HEK293 (cell line): ENCODE results near the gene PDXK.
A peak's percentile ranks its signal among the peaks of the same experiment; 100 is the strongest.

Experiments
- AEBP2 ChIP-seq: fragments of 450-650 bp; formaldehyde crosslinking; IDR thresholded peaks from 2 replicates; pipeline ENCODE4 v1.5.1; 2016; ENCODE audit warnings: missing biosample characterization, missing genetic modification characterization, borderline replicate concordance
- FEZF1 ChIP-seq: fragments of 450-650 bp; formaldehyde crosslinking; IDR thresholded peaks from 2 replicates; pipeline ENCODE4 v1.5.1; 2016; ENCODE audit warnings: missing biosample characterization, missing genetic modification characterization
- GLIS1 ChIP-seq: fragments of 450-650 bp; formaldehyde crosslinking; IDR thresholded peaks from 2 replicates; pipeline ENCODE4 v1.5.1; 2016; ENCODE audit warnings: missing biosample characterization, missing genetic modification characterization
- GLIS2 ChIP-seq: fragments of 450-650 bp; formaldehyde crosslinking; IDR thresholded peaks from 2 replicates; pipeline ENCODE4 v1.5.1; 2016; ENCODE audit warnings: missing biosample characterization, missing genetic modification characterization
- HOXC10 ChIP-seq: sonication (generic); formaldehyde crosslinking; IDR thresholded peaks from 2 replicates; pipeline ENCODE4 v1.8.1; 2023; ENCODE audit warnings: mild to moderate bottlenecking, missing genetic modification reagents
- INSM2 ChIP-seq: fragments of 450-650 bp; formaldehyde crosslinking; IDR thresholded peaks from 2 replicates; pipeline ENCODE4 v1.5.1; 2016; ENCODE audit warnings: missing biosample characterization, missing genetic modification characterization
- KLF1 ChIP-seq: fragments of 450-650 bp; formaldehyde crosslinking; IDR thresholded peaks from 2 replicates; pipeline ENCODE4 v1.5.1; 2016; ENCODE audit warnings: missing biosample characterization, missing genetic modification characterization
- KLF8 ChIP-seq: fragments of 450-650 bp; formaldehyde crosslinking; IDR thresholded peaks from 2 replicates; pipeline ENCODE4 v1.5.1; 2016; ENCODE audit warnings: missing biosample characterization, missing genetic modification characterization
- MEIS1 ChIP-seq: sonication (generic); formaldehyde crosslinking; IDR thresholded peaks from 2 replicates; pipeline ENCODE4 v1.8.1; 2022; ENCODE audit warnings: missing genetic modification reagents, mild to moderate bottlenecking, borderline replicate concordance
- OSR2 ChIP-seq: fragments of 450-650 bp; formaldehyde crosslinking; IDR thresholded peaks from 2 replicates; pipeline ENCODE4 v1.5.1; 2016; ENCODE audit warnings: missing biosample characterization, missing genetic modification characterization
- ZBTB10 ChIP-seq: fragments of 450-650 bp; formaldehyde crosslinking; IDR thresholded peaks from 2 replicates; pipeline ENCODE4 v1.5.1; 2016; ENCODE audit warnings: missing biosample characterization, missing genetic modification characterization
- ZBTB11 ChIP-seq: fragments of 450-650 bp; formaldehyde crosslinking; conservative IDR thresholded peaks from 2 replicates; pipeline ENCODE4 v1.5.1; 2016; ENCODE audit warnings: low read depth, missing biosample characterization, missing genetic modification characterization
- ZBTB17 ChIP-seq: fragments of 450-650 bp; formaldehyde crosslinking; IDR thresholded peaks from 2 replicates; pipeline ENCODE4 v1.5.1; 2016; ENCODE audit warnings: missing biosample characterization, missing genetic modification characterization
- ZEB2 ChIP-seq: fragments of 450-650 bp; formaldehyde crosslinking; IDR thresholded peaks from 2 replicates; pipeline ENCODE4 v1.5.1; 2016; ENCODE audit warnings: missing biosample characterization, missing genetic modification characterization
- ZFHX2 ChIP-seq: fragments of 450-650 bp; formaldehyde crosslinking; conservative IDR thresholded peaks from 2 replicates; pipeline ENCODE4 v1.5.1; 2016; ENCODE audit warnings: missing biosample characterization, missing genetic modification characterization
- ZFP69B ChIP-seq: fragments of 450-650 bp; formaldehyde crosslinking; IDR thresholded peaks from 2 replicates; pipeline ENCODE4 v1.5.1; 2016; ENCODE audit warnings: missing biosample characterization, missing genetic modification characterization
- ZIC2 ChIP-seq: fragments of 450-650 bp; formaldehyde crosslinking; IDR thresholded peaks from 2 replicates; pipeline ENCODE4 v1.5.1; 2016; ENCODE audit warnings: missing biosample characterization, missing genetic modification characterization
- ZNF10 ChIP-seq: fragments of 450-650 bp; formaldehyde crosslinking; IDR thresholded peaks from 2 replicates; pipeline ENCODE4 v1.5.1; 2017; ENCODE audit warnings: missing biosample characterization, missing genetic modification characterization
- ZNF121 ChIP-seq: fragments of 450-650 bp; formaldehyde crosslinking; IDR thresholded peaks from 2 replicates; pipeline ENCODE4 v1.5.1; 2016; ENCODE audit warnings: missing biosample characterization, missing genetic modification characterization
- ZNF133 ChIP-seq: fragments of 450-650 bp; formaldehyde crosslinking; IDR thresholded peaks from 2 replicates; pipeline ENCODE4 v1.5.1; 2016; ENCODE audit warnings: missing biosample characterization, missing genetic modification characterization
- ZNF302 ChIP-seq: fragments of 450-650 bp; formaldehyde crosslinking; IDR thresholded peaks from 2 replicates; pipeline ENCODE4 v1.5.1; 2016; ENCODE audit warnings: missing biosample characterization, missing genetic modification characterization, low read depth
- ZNF335 ChIP-seq: fragments of 450-650 bp; formaldehyde crosslinking; conservative IDR thresholded peaks from 2 replicates; pipeline ENCODE4 v1.5.1; 2016; ENCODE audit warnings: missing biosample characterization, missing genetic modification characterization
- ZNF404 ChIP-seq: fragments of 450-650 bp; formaldehyde crosslinking; IDR thresholded peaks from 2 replicates; pipeline ENCODE4 v1.5.1; 2017; ENCODE audit warnings: missing biosample characterization, missing genetic modification characterization
- ZNF560 ChIP-seq: fragments of 450-650 bp; formaldehyde crosslinking; IDR thresholded peaks from 2 replicates; pipeline ENCODE4 v1.5.1; 2017; ENCODE audit warnings: missing biosample characterization, missing genetic modification characterization, borderline replicate concordance
- ZNF585B ChIP-seq: fragments of 450-650 bp; formaldehyde crosslinking; IDR thresholded peaks from 2 replicates; pipeline ENCODE4 v1.5.1; 2016; ENCODE audit warnings: missing biosample characterization, missing genetic modification characterization
- ZNF654 ChIP-seq: fragments of 450-650 bp; formaldehyde crosslinking; IDR thresholded peaks from 2 replicates; pipeline ENCODE4 v1.5.1; 2016; ENCODE audit warnings: low read depth, missing biosample characterization, missing genetic modification characterization
- ZNF677 ChIP-seq: fragments of 450-650 bp; IDR thresholded peaks from 2 replicates; pipeline ENCODE4 v1.5.0; 2018; ENCODE audit warnings: missing biosample characterization, mild to moderate bottlenecking, missing genetic modification characterization, moderate library complexity
- ZNF830 ChIP-seq: fragments of 450-650 bp; IDR thresholded peaks from 2 replicates; pipeline ENCODE4 v1.5.0; 2018; ENCODE audit warnings: missing biosample characterization, missing genetic modification characterization, low read depth, mild to moderate bottlenecking, moderate library complexity
- ZSCAN30 ChIP-seq: fragments of 450-650 bp; IDR thresholded peaks from 2 replicates; pipeline ENCODE4 v1.5.1; 2018; ENCODE audit warnings: missing biosample characterization, mild to moderate bottlenecking, missing genetic modification characterization, moderate library complexity
- TF ChIP-seq, protein P1 (sequence below): fragments of 450-650 bp; formaldehyde crosslinking; IDR thresholded peaks from 2 replicates; pipeline ENCODE4 v1.5.1; 2016; ENCODE audit warnings: missing biosample characterization, missing genetic modification characterization

Gene PDXK

GRCh38 chr21:43733529-43734071, 14.7 kb downstream of the PDXK start (continued):
- TF ChIP-seq ZBTB10 (tag by site-specific recombination) (no peak), ZNF335 (tag by site-specific recombination) (no peak), ZNF677 (tag by site-specific recombination) (no peak), ZFP69B (tag by site-specific recombination) (no peak), INSM2 (tag by site-specific recombination) (no peak), ZNF10 (tag by site-specific recombination) (no peak), ZEB2 (no peak), KLF1 (tag by site-specific recombination) (peak; percentile 15), MEIS1 (CRISPR knock-in tag) (no peak), ZNF585B (tag by site-specific recombination) (no peak), KLF8 (tag by site-specific recombination) (no peak), FEZF1 (no peak), ZBTB17 (no peak), ZNF302 (tag by site-specific recombination) (no peak), ZIC2 (peak; percentile 98), ZBTB11 (tag by site-specific recombination) (no peak), ZNF121 (tag by site-specific recombination) (no peak), ZNF830 (no peak), AEBP2 (no peak), ZNF560 (no peak), ZNF404 (no peak), ZNF133 (tag by site-specific recombination) (no peak), ZSCAN30 (no peak), GLIS1 (tag by site-specific recombination) (peak; percentile 99), ZFHX2 (tag by site-specific recombination) (peak; percentile 94), GLIS2 (0 out of 2 replicates have a peak, but pooled peaks have one; percentile 13), ZNF654 (no peak), HOXC10 (no peak), OSR2 (peak; percentile 66)
- TF ChIP-seq, protein P1, sequence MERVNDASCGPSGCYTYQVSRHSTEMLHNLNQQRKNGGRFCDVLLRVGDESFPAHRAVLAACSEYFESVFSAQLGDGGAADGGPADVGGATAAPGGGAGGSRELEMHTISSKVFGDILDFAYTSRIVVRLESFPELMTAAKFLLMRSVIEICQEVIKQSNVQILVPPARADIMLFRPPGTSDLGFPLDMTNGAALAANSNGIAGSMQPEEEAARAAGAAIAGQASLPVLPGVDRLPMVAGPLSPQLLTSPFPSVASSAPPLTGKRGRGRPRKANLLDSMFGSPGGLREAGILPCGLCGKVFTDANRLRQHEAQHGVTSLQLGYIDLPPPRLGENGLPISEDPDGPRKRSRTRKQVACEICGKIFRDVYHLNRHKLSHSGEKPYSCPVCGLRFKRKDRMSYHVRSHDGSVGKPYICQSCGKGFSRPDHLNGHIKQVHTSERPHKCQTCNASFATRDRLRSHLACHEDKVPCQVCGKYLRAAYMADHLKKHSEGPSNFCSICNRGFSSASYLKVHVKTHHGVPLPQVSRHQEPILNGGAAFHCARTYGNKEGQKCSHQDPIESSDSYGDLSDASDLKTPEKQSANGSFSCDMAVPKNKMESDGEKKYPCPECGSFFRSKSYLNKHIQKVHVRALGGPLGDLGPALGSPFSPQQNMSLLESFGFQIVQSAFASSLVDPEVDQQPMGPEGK (tag by site-specific recombination): peak; percentile 25; the same call in 1 of the 2 replicates
